Measurements from ENCODE around the gene C19orf81.

DNA sequence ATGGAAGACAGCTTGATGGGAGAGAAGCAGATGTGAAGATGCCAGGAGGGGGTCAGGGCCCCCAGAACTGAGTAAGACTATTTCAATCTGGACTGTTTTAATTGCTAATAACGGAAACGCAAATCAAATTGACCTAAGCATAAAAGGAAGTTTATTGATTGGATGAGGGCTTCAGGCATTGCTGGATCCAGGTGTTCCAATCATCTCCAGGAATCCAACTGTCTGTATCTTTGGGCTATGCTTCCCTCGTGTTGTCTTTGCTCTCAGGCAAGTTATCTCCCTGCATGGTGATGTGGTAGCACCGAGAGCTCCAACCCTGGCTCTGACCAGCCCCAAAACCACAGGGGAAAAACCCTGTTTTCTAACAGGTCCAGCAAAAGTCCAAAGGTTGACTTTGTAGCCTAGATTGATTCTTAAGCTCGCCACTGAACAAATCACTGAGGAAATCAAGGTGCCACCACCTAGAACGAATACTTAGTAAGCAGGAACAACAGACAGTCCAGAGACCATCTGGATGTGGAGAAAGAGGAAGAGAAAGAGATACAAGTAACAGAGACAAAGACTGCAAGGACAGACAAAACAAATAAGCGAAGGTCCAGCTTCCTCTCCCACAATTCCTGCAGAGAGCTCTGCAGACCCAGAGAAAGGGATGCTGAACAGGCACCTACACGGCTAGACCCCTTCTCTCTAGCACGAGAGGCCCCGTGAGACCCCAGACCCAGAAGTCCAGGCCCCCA is 1.2 kb upstream of the C19orf81 start:
- TF ChIP-seq POLR2A (IDR thresholded peaks at IDR 0.05) (no peak), POLR2AphosphoS5 (IDR thresholded peaks at IDR 0.05) (no peak)
- TF ChIP-seq, protein P1, sequence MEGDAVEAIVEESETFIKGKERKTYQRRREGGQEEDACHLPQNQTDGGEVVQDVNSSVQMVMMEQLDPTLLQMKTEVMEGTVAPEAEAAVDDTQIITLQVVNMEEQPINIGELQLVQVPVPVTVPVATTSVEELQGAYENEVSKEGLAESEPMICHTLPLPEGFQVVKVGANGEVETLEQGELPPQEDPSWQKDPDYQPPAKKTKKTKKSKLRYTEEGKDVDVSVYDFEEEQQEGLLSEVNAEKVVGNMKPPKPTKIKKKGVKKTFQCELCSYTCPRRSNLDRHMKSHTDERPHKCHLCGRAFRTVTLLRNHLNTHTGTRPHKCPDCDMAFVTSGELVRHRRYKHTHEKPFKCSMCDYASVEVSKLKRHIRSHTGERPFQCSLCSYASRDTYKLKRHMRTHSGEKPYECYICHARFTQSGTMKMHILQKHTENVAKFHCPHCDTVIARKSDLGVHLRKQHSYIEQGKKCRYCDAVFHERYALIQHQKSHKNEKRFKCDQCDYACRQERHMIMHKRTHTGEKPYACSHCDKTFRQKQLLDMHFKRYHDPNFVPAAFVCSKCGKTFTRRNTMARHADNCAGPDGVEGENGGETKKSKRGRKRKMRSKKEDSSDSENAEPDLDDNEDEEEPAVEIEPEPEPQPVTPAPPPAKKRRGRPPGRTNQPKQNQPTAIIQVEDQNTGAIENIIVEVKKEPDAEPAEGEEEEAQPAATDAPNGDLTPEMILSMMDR (IDR thresholded peaks at IDR 0.05 in 8 of 11, conservative IDR thresholded peaks at IDR 0.05 in 3 of 11), result no peak

Data from spleen (tissue), 7 donors.